ENCODE data around the gene HTRA2.

Gene HTRA2

GRCh38 chr2:74566076-74566753 is 36.5 kb downstream of the HTRA2 start:
- DNase-seq = no peak

- no peak for DNase-seq
These were observed 37.0 kb downstream of the HTRA2 start for GRCh38 chr2:74566754-74567085.

GRCh38 chr2:74567881-74568280 is 38.1 kb downstream of the HTRA2 start:
- no peak for DNase-seq

GRCh38 chr2:74569686-74570085 is 40.0 kb downstream of the HTRA2 start:
- no peak for DNase-seq

GRCh38 chr2:74571058-74571457 is 41.3 kb downstream of the HTRA2 start:
- DNase-seq = no peak

GRCh38 chr2:74572178-74572925 is 42.6 kb downstream of the HTRA2 start:
- no peak for DNase-seq

- DNase-seq = peak; percentile 87
These were observed 44.2 kb downstream of the HTRA2 start for GRCh38 chr2:74573747-74574562.

GRCh38 chr2:74575320-74575719 is 45.6 kb downstream of the HTRA2 start:
- DNase-seq = no peak

GRCh38 chr2:74576211-74576862 is 46.6 kb downstream of the HTRA2 start:
- DNase-seq = no peak

- peak; percentile 31 for DNase-seq
These were observed 47.1 kb downstream of the HTRA2 start for GRCh38 chr2:74576863-74577229.

GRCh38 chr2:74577448-74577847 is 47.7 kb downstream of the HTRA2 start:
- DNase-seq = peak; percentile 54

- DNase-seq = no peak
These were observed 48.7 kb downstream of the HTRA2 start for GRCh38 chr2:74578408-74578807.

- DNase-seq = no peak
These were observed 51.7 kb downstream of the HTRA2 start for GRCh38 chr2:74581463-74581862.

- DNase-seq = no peak
These were observed 52.5 kb downstream of the HTRA2 start for GRCh38 chr2:74582184-74582583.
